Measurements from ENCODE around the gene EXOC1L.

The EXOC1L gene, protein sequence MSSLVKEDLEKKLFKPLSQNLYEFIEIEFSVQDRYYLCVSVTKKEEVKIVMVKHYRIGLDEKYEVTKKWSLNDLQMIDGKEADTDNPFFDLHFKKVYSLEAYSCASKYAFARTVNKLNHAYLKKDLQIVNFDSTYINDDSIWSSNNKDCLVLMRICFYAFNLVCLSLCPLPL

DNA sequence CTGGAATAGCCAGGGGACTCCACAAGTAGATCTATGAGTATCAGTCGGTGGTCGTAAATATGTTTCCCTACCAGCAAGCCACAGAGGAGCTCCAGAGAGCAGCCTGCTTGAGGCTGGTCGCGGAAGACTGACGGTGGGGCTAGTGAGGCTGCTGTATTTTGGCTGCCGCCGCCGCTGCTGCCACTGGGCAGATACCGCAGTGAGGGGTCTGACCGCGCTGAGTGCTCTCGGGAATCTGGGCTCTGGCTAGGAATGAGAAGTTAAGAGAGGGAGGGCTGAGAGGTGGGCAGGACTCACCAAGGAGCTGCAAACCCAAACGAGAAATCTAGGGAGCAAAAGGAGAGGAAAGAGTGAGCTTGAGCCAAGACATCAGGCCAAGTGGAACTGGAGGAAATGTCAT lies at the start of gene EXOC1L:
TSS of gene EXOC1L (plus strand) at position 157 of the 400 bp plus-strand sequence. CDS start at position 394, 237 bp downstream.
- DNase-seq = no peak

DNA sequence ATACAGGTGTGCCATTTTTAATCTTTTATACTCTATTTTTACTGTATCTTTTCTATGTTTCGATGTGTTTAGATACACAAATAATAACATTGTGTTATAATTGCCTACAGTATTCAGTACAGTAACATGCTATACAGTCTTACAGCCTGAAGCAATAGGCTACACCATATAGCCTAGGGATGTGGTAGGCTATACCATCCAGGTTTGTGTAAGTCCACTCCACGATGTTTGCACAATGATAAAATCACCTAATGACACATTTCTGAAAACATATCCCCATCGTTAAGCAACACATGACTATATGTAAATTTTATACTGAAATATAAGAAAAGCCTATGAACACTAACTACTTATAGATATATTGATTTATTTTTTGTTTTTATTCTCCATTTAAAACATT lies 48.9 kb upstream of the EXOC1L start:
- no peak for DNase-seq

GRCh38 chr4:55781341-55781740 lies 38.2 kb upstream of the EXOC1L start:
- DNase-seq = no peak

DNA sequence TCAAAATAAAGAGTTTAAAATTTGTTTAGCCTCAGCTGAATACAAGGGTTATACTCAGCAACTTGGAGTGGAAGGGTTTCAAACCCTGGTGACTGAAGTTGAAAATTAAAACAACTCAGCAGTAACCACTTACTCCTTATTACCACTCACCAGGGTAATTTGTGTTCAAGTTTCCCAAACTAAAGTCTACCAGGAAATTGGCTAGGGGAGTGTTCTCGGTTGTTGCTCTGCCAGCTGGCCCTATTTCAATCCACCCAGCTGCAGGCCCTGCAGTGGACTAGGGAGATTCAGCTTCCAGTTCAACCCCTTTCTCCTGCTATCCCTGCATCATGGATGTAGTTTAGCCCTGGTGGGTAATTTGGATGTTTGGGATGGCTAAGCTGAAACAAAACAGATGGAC lies 37.8 kb upstream of the EXOC1L start:
- no peak for DNase-seq

- no peak for DNase-seq
Observed at GRCh38 chr4:55783584-55783983, 36.0 kb upstream of the EXOC1L start.

DNA sequence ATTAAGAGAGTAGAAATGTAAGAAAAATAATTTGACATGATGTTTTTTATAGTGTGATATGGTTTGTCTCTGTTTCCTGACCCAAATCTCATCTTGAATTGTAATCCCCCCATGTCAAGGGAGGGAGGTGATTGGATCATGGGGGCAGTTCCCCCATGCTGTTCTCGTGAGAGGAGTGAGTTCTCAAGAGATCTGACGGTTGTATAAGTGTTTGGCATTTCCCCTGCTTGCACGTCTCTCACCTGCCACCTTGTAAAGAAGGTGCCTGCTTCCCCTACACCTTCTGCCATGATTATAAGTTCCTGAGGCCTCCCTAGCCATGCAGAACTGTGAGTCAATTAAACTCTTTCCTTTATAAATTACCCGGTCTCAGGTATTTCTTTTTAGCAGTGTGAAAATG lies 34.8 kb upstream of the EXOC1L start:
- DNase-seq = no peak

GRCh38 chr4:55791666-55792065 lies 27.9 kb upstream of the EXOC1L start:
- no peak for DNase-seq

DNA sequence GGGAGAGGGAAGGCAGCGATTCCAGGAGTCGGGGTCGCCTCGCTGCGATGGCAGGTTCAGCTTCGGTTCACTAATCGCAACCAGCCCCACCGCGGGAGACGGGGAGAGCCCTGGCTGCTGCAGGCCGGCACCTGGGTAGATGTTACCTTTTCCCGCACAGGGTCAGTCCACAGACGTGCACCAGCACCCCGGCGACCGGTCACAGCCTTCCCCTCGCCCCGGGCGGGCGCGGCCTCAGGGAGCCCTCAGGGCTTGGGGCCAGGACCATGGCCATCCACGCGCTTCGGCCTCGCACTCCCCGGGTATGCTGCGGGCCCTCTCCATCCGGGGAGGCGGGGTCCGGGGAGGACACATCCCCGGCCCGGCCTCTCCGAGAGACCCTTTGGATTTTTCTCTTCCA lies 26.1 kb upstream of the EXOC1L start:
- no peak for DNase-seq

- DNase-seq = no peak
Observed at GRCh38 chr4:55794053-55794452, 25.5 kb upstream of the EXOC1L start.

DNA sequence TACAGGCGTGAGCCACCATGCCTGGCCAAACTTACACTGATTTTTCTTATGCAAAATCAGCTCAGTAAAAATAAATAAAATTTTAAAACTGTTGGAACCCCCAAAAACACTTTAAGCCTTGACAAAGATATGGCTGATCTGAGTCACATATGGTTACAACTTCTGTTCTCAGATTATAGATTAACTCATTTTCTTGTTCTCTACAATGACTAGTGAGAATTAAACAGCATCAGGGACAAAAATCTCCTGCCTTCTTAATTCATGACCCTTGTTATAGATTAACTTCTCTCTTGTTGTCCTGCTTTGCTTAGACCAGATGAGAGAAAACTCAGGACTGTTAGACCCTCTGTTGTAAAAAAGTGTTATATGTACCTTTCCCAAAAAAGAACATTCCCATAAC lies 24.2 kb upstream of the EXOC1L start:
- DNase-seq = no peak

- no peak for DNase-seq
Observed at GRCh38 chr4:55801498-55801897, 18.1 kb upstream of the EXOC1L start.

DNA sequence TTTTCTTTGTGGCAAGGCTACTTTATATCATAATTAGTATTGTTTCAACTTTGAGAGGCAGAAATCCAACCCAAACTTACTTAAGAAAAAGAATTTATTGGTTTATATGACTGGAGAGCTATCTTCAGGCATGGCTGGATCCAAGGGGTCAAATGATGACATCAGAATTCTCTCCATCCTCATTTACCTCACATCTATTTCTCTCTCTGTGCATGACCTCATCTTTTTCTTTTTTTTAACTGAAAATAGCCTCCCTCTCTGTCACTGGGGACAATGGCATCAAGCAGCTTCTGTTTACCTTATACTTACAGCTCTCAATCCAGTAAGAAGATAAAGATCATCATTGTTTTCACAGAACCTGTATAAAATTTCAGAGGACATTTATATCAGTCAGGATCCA lies 12.0 kb upstream of the EXOC1L start:
- DNase-seq = no peak

GRCh38 chr4:55808186-55808585 lies 11.4 kb upstream of the EXOC1L start:
- no peak for DNase-seq

GRCh38 chr4:55808632-55809031 lies 11.0 kb upstream of the EXOC1L start:
- no peak for DNase-seq

- no peak for DNase-seq
Observed at GRCh38 chr4:55817691-55818090, 1.9 kb upstream of the EXOC1L start.

DNA sequence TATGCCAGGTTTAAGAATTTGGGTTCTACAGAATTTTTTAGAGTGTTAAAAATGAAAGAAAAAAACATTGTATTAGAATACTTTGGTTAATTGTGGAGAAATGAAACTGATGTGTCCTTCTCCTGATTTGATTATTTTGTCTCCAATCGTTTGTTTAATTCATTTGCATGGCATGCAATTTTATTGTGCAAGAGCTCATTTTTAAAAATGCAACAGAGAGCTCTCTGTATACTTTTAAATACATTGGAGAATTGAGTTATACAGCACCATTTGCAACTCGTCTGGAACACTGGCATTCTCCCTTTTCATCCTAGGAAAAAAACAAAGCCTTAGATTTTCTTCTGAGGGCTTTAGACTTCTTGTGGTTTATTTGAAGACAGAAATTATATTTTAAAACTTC lies 689 bp downstream of the EXOC1L start:
- DNase-seq = no peak

DNA sequence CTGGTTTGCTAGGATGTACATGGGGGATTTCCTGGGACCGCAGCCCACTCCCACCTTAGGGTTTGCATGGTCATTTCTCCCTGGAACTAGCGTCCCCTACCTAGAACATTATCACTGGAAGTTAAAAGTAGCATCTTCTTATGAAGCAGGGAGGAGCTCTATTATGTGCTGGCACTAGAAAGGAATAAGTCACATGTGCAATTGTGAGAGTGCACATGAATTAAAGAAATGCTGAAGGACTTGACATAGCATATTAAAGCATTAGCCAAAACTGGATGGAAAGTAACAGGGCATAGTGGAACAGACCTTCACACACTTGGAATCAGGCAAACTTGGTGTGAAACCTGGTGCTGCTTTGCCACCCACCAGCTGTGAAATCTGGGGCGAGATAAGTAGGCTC lies 2.7 kb downstream of the EXOC1L start:
- DNase-seq = no peak

GRCh38 chr4:55824865-55825264 lies 5.3 kb downstream of the EXOC1L start:
- no peak for DNase-seq

GRCh38 chr4:55826986-55827385 lies 7.4 kb downstream of the EXOC1L start:
- no peak for DNase-seq

DNA sequence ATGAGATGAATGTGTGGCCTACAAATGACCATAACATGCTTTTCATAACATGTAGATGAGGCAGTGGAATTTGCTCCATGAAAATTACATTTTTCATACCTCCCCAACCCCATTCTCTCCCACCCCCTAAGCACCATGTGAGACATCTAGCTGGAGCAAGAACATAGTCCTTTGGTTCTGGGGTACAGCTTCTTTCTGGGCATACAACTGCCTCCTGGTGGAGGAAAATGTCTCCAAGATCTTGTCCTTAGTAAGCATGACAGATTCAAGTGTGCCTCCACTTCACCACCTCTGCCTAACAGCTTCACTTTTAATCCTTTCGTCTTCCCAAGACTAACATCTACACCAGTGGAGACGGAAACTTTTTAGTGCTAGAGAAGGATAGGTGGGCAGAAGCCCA lies 8.0 kb downstream of the EXOC1L start:
- no peak for DNase-seq

DNA sequence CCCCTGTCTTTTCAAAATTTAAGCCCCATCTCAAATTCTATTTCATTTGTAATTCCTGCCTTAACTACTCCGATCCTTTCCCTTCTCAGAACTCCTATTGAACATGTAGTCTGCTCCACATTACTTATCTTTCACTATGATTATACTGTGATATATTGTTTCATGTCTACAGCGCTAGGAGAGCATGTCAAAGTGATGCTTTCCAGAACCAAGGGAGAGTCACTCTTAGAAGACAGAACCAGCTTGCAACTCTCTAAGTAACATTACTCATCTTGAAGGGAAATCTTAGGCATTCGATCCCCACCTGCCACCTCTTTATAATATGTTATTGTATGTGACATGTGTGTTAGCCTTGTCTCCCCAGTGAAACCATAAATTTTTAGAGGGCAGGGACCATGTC lies 10.5 kb downstream of the EXOC1L start:
- no peak for DNase-seq

DNA sequence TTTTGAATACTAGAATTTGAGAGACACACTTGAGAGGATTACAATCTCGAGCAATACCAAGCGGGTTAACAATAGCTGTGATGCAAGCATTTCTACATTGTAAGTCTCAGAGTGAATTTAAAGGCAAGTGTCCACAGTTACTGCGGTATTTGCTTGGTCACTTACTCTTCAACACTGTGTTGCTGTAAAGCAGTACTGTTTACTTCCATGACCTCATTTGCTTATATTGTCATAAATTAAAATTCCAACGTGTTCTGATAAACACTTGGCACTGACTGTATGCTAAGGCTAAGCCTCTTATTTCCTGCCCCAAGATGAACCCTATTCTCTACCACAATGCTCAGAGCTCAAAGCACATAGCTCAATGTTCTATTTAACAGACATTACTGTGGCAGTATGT lies 11.1 kb downstream of the EXOC1L start:
- no peak for DNase-seq

DNA sequence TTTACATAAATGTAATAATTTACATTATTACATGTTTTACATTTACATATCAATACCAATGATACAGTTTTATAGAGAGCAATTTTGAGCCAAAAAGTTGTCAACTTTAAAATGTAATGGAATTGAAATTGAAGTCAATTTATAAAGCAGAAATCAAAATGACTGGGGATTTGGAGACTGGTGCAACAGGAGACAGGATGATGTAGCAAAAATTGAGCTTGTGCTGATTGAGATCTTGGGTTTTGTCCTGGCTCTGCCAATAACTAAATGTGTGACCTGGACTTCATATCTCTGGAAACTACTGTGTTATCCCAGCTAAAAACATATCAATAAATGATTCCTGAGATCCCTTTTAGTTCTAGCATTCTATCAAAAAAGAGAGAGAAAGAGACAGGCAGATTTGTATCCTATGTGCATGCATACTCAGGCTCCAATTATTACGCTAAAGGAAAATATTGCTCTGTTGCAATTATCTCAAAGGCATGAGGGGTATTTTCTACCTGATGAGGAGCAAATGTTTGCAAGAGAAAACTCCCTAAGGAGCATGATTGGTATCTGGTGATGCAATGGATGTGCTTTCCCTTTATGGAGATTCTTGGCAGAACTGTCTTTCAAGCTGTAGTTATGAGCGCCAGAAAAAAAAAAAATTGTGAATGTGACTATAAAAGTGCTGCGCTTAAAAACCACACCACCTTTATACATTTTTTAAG lies 14.7 kb downstream of the EXOC1L start:
- DNase-seq = no peak

DNA sequence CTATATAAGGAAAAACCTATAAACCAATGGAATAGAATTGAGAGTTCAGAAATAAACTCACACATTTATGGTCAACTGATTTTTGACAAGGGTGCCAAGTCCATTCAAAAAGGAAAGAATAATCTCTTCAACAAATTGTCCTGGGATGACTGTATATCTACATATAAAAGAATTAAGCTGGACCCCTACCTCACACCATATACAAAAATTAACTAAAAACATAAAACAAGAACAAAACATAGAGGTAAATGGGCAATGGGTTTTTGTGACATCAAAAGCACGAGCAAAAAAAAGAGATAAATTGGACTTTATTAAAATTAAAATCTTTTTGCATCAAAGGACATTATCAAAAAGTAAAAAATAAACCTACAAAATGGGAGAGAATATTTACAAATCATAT lies 18.3 kb downstream of the EXOC1L start:
- no peak for DNase-seq

GRCh38 chr4:55838356-55838755 lies 18.8 kb downstream of the EXOC1L start:
- no peak for DNase-seq
